HG03196 (cell line): Measurements from ENCODE around the gene CETP.

Source experiments
- ATAC-seq: cut with Tn5 transposase; IDR thresholded peaks from one replicate; pipeline ENCODE4 v1.9.1; 2021; ENCODE audit not compliant: unreplicated experiment

The CETP gene, protein sequence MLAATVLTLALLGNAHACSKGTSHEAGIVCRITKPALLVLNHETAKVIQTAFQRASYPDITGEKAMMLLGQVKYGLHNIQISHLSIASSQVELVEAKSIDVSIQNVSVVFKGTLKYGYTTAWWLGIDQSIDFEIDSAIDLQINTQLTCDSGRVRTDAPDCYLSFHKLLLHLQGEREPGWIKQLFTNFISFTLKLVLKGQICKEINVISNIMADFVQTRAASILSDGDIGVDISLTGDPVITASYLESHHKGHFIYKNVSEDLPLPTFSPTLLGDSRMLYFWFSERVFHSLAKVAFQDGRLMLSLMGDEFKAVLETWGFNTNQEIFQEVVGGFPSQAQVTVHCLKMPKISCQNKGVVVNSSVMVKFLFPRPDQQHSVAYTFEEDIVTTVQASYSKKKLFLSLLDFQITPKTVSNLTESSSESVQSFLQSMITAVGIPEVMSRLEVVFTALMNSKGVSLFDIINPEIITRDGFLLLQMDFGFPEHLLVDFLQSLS

DNA sequence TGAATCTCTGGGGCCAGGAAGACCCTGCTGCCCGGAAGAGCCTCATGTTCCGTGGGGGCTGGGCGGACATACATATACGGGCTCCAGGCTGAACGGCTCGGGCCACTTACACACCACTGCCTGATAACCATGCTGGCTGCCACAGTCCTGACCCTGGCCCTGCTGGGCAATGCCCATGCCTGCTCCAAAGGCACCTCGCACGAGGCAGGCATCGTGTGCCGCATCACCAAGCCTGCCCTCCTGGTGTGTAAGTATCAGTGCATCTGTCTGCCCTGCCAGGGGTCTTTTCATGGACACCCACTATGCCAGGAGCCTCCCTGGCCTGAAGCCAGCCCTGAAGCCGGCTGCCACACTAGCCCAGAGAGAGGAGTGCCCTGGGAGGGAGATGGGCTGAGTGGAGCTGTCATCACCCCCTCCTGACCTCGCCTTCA, at the start of gene CETP:
Gene CETP (plus strand): TSS at position 100 of the 431 bp plus-strand sequence. CDS start 30 bp downstream, at position 130.
- ATAC-seq = no peak

DNA sequence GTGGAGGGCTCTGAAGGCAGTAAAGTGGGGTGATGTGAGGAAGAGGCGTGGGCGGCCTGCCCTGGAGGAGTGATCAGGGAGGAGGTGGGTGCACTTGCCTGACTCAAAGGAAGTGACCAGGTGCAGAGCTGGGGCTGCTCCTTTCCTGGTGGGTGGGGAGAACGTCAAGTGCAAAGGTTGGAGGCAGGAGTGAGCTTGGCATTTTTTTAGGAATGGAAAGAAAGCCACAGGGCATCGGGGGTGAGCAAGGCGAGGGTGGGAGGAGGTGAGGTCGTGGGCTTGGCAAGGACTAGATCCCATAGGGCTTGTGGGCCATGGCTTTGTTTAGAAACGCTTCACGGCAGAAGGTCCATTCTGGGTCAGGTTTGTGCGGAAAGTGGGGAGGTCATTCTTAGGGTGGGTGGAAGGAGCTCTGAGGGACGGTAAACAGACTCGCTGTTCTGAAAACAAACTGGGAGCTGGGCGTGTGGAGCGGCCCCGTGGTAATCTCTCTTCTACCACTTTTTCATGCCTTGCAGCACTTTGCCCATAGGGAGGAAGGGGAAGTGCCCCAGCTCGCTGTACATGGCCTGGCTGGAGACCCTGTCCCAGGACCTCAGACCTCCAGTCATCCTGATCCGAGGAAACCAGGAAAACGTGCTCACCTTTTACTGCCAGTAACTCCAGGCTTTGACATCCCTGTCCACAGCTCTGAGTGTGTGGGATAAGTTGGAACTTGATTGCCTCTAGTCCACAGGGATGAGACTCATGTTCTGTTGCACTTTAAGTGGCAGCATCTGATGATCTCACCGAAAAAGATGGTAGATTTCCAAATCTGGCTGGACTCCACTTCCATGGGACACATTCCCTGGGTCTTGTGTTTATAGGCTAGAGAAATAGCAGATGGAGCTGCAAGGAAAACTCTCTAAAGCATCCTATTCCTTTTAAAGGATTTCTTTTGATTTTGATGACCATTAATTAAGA, 48.7 kb upstream of the CETP start:
- ATAC-seq = no peak

DNA sequence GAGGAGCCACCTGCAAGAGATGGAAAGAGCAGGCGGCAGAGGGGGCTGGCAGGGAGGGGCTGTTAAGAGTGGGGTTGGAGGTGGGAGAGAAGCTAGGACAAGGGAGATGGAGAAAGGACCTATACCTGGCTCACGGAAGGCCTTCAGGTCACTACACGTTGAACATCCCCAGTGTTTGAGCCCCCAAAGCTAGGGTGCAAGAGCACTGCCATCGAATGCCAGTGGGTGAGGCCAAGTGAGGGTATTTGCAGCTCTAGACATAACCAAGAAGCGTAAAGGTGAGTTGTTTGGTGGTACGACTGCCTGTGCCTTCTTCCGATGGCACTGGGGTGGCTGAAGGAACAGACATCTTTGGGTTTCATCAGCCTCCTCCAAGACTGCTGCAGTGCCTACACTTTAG, 46.9 kb upstream of the CETP start:
- ATAC-seq = no peak

DNA sequence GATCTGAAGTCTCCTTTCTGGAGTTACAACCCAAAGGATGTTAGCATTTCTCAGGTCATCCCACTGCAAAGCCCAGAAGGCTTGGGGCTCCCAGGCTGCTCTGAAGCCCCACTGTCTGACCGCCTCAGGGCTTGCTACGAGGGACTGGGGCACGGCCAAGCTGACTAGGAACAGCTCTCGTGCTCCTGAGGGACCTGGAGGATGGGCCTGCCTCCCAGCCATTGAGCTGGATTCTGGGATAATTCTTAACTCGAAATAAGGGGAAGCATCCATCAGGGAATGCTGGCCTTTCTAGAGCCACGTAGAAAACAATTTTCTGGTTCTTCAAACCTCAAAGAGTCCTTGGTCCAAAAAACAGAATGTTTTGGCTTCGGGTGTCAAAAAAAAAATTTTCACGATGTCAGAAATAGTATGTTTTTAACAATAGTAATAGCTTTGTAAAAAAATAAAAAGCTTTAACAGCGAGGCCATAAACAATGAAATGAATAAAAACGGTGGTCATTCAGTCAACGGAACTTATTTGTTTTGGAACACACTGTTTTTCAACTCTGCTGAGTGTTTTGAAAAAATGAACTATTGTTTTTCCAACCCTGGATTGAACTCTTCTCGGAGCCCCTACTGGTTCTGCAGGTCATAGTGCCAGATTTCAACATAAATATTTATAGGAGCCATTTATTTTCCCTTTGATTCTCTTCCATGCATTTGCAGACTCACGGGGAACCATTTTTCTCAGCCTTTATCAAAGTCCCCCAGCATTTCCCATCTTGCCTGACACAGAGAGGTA, 46.2 kb upstream of the CETP start:
- no peak for ATAC-seq

DNA sequence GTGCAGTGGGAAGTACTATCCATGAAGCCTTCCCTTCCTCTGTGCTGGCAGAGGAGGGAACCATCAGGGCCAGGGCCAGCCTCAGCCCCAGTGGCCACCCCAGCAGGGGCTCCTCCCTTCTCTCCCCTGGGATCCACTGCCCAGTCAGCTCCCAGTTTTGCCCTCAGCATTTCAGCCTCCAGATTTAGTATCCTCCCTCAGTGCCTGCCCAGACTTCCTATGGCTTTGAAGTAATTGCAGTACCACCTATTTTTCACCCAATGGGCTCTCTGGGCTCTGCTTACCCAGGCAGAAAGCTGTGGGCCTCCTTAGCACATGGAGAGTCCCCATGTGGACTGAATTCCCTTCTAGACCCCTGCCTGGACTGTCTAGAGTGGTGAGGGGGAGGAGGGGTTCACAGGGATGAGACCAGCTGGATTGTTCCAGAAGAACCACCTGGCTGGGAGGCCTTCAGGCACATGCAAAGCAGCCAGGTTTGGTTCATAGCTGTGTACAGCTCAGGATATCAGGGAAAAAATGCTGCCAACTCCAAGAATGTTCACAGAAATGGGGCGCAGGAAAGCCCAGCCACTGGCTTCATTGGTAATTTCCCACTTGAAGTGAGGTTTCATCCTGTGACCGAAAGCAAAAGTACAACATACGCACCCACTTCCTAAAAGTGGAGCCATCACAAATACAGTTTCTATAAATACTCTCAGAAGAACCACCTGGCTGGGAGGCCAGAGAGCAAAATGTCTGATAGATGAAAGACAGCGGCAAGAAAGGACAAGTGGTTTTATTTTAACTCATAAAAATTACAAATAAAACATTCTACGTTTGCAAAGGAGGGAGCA, 45.0 kb upstream of the CETP start:
- peak; percentile 69 for ATAC-seq

DNA sequence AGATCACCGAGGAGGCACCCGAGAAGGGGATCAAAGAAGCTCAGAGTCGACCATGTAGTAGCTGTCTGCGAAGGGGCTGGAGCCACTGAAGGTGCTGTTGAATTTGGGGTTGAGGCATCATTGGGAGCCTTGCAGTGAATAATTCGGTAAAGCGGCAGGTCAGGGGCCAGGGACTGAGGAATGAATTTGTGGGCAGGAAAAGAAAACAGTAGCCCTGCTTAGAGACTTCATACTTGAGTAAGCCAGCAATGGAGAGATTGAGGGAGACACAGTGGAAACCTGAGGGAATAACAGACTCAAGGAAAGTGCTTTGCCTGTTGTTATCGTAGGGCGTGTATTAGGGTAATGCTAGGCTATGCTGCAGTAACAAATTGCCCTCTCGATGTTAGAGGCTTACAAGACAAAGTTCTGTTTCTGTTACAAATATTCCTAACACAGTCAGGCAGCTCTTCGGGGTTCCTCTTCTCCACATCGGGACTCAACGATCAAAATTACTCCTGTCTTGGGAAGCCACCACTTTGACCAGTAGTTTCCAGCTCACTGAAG, 43.2 kb upstream of the CETP start:
- ATAC-seq = no peak

DNA sequence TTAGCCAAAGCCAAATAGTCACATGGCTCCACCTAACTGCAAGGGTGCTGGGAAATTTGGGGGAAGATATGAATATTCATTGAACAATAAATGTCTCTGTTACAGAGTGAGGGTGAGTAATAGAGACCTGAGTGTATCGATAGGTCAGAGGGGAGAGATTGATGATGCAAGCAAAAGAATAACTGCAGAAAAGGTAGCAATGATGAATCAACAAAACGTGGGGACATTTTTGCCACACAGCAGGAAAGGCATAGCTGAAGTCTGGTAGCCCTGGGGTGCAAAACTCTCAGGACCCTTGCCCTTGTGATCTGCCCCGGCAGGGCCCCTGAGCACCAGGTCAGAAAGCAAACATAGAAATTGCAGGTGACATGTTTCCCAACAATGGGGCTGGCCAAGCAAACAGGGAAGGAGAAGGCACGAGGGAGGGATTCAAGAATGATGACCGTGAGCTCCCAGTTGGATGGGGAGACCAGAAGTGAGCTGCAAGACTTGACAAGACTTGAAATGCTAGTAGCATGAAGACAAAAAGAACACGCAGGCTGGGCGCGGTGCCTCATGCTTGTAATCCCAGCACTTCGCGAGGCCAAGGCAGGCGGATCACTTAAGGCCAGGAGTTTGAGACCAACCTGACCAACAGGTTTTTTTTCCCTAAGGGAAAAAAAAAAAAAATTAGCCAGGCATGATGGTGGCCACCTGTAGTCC, 42.5 kb upstream of the CETP start:
- ATAC-seq = no peak

DNA sequence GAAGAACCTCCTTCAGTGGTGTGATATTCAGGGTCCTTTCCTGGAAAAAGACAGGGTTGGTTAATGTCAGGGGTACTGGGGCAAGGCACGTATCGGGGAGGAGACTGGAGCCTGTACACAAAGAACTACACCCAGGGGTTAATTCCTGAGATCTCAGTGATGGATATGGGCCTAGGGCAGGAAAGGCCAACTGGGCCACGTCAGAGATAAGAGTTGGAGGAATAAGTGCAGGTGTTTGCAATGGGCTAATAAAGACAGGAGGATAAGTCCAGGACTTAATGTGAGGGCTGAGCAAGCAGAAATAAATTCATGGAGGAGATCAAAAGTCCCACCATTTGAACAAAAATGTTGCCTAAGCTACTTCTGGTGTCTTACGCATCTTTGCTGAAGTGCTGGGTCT, 40.2 kb upstream of the CETP start:
- no peak for ATAC-seq

DNA sequence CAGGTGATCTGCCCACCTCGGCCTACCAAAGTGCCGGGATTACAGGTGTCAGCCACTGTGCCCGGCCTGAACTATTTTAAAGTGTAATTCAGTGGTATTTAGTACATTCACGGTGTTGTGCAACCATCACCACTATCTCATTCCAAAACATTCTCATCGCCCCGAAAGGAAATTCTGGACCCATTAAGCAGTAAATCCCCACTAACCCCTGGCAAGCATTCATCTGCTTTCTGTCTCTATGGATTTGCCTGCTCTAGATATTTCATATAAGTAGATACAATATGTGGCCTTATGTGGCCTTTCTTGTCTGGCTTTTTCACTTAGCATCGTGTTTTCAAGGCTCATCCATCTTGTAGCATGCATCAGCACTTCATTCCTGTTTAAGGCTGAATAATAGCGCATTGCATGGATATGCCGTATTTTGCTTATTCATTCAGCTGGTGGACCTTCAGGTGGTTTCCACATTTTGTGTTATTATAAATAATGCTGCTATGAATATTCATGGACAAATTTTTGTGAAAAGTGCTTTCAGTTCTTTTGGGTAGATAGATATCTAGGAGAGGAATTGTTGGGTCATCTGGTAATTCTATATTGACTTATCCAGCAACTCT, 38.2 kb upstream of the CETP start:
- no peak for ATAC-seq

DNA sequence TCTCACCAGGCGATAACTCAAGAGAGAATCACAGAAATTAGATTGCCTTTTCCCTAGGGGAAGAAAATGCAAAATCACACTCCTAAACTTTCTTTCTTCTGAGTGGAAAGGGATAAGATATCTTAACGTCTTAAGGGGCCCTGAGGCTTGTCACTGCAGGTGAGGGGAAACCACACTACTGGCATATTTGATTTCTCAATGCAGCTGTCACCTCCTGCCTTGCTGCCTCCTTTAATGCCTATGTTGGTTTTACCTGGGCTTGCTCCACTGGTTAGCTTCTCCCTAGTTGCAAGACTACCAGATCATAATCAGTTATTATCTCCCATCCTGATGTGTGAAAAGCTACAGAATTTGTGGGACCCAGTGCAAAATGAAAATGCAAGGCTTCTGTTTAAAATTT, 34.3 kb upstream of the CETP start:
- ATAC-seq = no peak

DNA sequence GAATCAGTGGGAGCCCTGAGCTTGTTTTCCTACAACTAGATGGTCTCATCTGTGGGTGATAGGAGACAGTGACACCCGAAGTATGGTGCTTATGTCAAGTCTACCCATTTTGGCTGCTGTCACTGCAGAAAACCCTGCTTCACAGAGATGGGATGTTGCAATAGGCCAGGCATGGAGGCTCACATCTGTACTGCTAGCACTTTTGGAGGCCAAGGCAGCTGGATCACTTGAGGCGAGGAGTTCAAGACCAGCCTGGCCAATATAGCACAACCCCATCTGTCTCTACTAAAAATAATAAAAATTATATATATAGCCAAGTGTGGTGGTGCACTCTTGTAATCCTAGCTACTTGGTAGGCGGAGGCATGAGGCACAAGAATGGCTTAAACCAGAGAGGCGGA, 32.1 kb upstream of the CETP start:
- no peak for ATAC-seq

DNA sequence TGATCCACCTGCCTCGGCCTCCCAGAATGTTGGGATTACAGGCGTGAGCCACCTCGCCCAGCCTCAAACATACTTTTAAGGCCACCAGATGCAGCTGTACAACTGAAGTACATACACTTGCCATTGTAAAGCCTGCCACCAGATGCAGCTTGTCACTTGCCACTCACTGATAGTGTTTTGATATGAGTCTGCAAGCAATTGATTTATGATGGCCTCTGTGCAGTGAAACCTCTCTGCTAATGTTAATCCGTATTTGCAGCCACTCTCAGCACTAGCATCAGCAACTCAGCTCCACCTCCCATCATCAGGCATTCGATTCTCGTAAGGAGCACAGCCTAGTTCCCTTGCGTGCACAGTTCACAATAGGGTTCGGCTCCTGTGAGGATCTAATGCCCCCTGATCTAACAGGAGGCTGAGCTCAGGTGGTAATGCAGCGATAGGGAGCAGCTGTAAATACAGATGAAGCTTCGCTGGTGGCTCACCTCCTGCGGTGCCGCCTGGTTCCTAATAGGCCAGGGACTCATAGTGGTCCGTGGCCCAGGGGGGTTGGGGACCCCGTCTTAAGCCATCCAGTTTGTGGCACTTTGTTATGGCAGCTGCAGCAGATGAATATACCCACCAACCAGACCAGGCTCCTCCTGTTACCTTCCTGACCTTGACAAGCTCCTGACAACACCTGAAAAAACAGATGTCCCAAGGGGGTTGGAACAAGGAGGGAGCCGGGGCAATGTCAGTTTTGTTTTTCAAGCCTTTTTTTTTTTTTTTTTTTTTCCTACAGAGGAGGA, 31.1 kb upstream of the CETP start:
- no peak for ATAC-seq

DNA sequence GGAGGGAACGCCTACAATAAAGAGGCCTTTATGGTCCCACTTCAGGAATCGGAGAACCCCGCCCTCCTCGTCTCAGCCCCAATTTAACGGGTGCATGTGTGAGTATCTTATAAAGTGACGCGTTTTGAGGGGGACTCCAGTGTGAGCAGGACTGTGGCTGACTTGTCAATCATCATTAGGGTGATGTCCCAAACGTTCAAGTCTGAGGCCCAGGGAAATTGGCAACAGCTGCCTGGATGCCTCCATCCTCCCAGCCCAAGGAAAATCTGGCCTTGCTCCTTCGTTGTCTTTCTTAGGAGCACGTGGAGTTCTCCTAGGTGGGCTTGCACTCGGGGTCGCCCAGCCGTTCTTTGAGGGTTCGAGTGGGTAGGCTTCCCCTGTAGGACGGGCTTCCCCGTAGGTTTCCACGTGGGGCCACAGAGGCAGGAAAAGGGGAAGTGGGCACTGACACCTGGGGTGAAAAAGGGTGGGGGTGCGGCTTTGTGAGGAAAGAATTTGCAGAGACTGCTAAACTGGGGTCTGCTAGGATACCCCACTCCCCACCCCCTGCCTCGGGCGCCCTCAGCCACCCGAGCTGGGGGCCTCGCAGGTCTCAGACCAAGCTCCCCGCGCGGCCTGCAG, 30.4 kb upstream of the CETP start:
- ATAC-seq = peak; percentile 32

DNA sequence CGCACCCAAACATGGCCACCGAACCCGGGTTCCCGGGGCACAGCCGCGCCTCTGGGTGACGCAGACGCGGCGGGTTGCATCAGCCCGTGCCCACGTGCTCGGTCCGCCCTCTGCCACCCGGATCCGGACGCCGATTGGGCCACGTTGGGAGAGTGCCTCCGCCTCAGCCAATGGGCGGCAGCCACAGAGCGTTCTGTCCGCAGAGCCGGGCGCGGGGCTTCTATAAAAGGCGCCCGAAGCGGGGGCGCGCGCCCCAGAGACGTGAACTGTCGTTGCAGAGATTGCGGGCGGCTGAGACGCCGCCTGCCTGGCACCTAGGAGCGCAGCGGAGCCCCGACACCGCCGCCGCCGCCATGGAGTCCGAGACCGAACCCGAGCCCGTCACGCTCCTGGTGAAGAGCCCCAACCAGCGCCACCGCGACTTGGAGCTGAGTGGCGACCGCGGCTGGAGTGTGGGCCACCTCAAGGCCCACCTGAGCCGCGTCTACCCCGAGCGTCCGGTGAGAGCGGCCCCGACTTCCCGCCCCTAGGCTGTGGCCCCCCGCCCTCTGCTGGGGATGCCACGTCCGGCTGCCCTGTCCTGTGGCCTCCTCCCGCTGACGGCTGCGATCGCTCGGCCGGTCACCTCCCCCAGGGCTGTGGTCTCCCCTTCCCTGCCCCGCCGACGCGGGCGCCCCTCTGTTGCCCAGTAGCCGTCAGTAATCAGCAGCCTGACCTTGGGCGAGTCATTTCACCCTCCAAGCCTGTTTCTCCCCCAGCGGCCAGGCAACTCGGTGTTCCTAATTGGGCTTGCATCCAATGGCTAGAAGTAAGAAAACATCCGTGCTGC, 29.6 kb upstream of the CETP start, which contains the start of gene HERPUD1:
Gene HERPUD1 (plus strand): TSS at position 251 of the 829 bp plus-strand sequence. CDS start 103 bp downstream, at position 354.
- peak; percentile 83 for ATAC-seq

DNA sequence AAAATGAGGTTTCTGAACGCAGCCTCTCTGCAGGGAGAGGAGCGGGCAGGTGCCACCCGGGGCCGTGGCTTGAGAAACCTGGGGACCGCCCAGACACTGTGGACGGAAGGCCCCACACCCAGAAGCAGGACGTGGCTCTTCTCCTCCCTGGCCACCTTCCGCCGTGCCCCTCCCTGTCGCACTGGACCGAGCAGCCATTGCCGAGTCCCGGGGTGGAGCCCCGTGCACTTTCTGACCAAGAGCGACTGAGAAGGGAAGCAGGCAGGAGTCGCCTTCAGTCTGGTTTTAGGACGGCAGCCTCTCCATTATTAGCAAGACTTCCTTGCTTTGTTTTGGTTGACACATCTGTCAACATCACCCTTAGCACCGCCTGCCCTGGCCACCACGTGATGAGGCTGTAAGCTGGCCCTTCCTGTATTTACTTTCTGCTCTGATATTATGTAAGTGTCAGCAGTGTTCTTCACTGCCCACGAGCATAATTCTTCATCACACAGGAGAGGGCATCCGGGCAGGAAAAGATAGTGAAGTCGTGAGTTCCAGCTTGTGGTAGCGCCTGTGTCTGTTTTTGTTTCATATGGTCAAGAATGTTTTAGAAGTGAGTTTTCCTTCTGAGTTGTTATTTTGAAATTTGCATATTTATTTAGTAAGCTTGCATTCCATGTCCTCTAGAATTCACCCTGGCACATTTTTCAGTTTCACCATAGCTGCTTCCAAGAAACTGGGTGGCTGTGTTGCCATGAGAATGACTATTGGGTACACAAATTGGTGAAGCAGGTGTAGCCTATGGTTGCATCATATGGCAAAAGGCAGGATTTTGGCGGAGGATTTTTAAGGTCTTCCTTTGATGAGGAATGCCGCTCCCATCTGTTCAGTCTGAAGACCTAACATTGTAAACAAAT, 28.8 kb upstream of the CETP start:
- ATAC-seq = peak; percentile 16
